Loucy (cell line): ENCODE data around the gene SLC9A8.

ENCODE experiments used
- CTCF ChIP-seq: fragments of 200-600 bp; sonication (generic); conservative IDR thresholded peaks from 2 replicates; pipeline ENCODE4 v1.5.1; 2014; ENCODE audit warnings: mild to moderate bottlenecking, antibody characterized with exemption, low read length
- EZH2phosphoT487 ChIP-seq: fragments of 200-600 bp; IDR thresholded peaks from 2 replicates; pipeline ENCODE4 v1.6.1; 2018; ENCODE audit warnings: antibody characterized with exemption, mild to moderate bottlenecking, moderate library complexity, borderline replicate concordance

GRCh38 chr20:49870261-49870660 lies 57.6 kb downstream of the SLC9A8 start:
- TF ChIP-seq CTCF (no peak), EZH2phosphoT487 (no peak)
